ENCODE data around the gene NPC1L1. TPM values are rescaled to one million over a fixed set of nuclear protein-coding genes. Genes with fewer than 3 reads are reported as not detected.

The NPC1L1 gene
- polyA plus RNA-seq, 3 donors, result 0.04 TPM; not detected in 2

DNA sequence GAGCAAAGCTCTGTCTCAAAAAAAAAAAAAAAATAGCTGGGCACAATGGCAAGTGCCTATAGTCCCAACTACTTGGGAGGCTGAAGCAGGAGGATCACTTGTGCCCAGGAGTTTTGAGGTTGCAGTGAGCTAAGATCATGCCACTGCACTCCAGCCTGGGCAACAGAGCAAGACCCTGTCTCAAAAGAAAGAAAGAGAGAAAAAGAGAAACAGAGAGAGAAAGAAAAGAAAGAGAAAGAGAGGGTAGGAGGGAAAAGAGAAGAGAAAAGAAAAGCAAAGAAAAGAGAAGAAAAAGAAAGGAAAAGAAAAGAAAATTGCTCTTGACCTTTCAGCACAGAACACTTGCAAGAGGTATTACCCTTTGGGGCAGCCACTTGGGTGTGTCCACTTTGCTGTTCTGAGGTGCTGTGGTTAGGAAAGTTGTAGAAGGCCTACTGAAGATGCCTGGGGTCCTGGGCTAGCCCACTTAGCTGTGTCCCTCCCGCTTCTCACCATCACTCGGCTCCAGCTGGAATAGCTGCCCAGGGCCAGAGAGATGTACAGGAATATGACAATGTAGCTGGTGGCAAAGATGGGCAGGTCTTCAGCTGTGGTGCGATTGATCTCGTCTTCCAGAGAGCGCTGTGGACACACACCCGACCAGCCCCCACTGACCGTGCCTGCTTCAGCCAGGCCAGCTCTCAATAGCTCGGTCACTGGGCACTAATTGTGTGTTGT lies 5.6 kb downstream of the NPC1L1 start:
- Mint-ChIP-seq H3K9me3 (no peaks in the 10 kb centered on the region), H3K36me3 (no peaks in the 10 kb centered on the region), H3K4me3 (no peak overlapping the region), H3K4me1 (no peaks in the 10 kb centered on the region), H3K27me3 (ENCODE audit: low read depth in 3 of 3) (peaks cover 2 to 7% (median 3%) of the 10 kb centered on the region in 3 donors), H3K27ac (no peak overlapping the region)
- Histone ChIP-seq H3K9me3 (replicated peaks in 1 of 2; ENCODE audit: control insufficient read depth in 1 of 2, insufficient read depth in 1 of 2, low read length in 2 of 2) (no peaks in the 10 kb centered on the region), H3K27ac (ENCODE audit: low read depth in 1 of 2, low read length in 2 of 2) (no peak overlapping the region), H3K79me2 (ENCODE audit: insufficient read depth, low read length) (no peaks in the 10 kb centered on the region), H4K20me1 (ENCODE audit: insufficient read depth, low read length) (no peaks in the 10 kb centered on the region), H3K4me1 (ENCODE audit: control insufficient read depth in 1 of 2, insufficient read depth in 2 of 2, low read length in 2 of 2) (no peaks in the 10 kb centered on the region), H3K9ac (ENCODE audit: insufficient read depth, low read length, poor library complexity, severe bottlenecking) (no peak overlapping the region), H2AFZ (ENCODE audit: insufficient read depth, low read depth, low read length, poor library complexity, severe bottlenecking) (no peak overlapping the region), H3K27me3 (ENCODE audit: control insufficient read depth in 2 of 2, insufficient read depth in 2 of 2, low read length in 2 of 2) (no peaks in the 10 kb centered on the region), H3K4me2 (replicated peaks; ENCODE audit: extremely low read depth, low read length, poor library complexity, severe bottlenecking) (no peak overlapping the region), H3K36me3 (replicated peaks in 1 of 2; ENCODE audit: control insufficient read depth in 1 of 2, insufficient read depth in 2 of 2, low read length in 2 of 2) (no peaks in the 10 kb centered on the region), H3K4me3 (replicated peaks in 1 of 3; ENCODE audit: low read depth in 2 of 3, low read length in 3 of 3) (no peak overlapping the region)
- intact Hi-C loops (cut with micrococcal nuclease), result no loop called here
- 95% methylated on average over 8 of the region's 8 CpGs for WGBS (ENCODE audit: insufficient coverage)
- TF ChIP-seq, protein P1, sequence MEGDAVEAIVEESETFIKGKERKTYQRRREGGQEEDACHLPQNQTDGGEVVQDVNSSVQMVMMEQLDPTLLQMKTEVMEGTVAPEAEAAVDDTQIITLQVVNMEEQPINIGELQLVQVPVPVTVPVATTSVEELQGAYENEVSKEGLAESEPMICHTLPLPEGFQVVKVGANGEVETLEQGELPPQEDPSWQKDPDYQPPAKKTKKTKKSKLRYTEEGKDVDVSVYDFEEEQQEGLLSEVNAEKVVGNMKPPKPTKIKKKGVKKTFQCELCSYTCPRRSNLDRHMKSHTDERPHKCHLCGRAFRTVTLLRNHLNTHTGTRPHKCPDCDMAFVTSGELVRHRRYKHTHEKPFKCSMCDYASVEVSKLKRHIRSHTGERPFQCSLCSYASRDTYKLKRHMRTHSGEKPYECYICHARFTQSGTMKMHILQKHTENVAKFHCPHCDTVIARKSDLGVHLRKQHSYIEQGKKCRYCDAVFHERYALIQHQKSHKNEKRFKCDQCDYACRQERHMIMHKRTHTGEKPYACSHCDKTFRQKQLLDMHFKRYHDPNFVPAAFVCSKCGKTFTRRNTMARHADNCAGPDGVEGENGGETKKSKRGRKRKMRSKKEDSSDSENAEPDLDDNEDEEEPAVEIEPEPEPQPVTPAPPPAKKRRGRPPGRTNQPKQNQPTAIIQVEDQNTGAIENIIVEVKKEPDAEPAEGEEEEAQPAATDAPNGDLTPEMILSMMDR (IDR thresholded peaks at IDR 0.05), result no peak
- DNase-seq, result no peak

DNA sequence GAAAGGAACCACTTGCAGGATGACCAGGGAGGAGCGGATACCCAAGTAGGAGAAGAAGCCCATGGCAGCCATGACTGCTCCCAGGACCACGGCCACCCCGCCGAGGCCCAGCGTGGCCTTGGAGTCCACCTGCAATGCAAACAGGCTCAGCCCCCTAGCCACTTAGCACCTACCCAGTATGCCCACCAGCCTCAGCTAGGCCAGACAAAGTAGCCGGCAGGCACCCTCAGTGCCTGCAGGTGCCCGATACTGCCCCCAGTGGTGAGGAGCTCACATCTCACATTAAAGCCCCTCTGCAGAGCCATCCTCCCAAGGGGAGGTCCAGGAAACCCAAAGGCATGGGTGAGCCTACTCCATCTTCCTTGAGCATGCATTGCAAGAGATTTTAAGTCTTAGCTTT lies 6.6 kb downstream of the NPC1L1 start:
- Histone ChIP-seq H3K9me3 (replicated peaks in 1 of 2; ENCODE audit: control insufficient read depth in 1 of 2, insufficient read depth in 1 of 2, low read length in 2 of 2) (no peaks in the 10 kb centered on the region), H2AFZ (ENCODE audit: insufficient read depth, low read depth, low read length, poor library complexity, severe bottlenecking) (no peak overlapping the region), H4K20me1 (ENCODE audit: insufficient read depth, low read length) (no peaks in the 10 kb centered on the region), H3K4me1 (ENCODE audit: control insufficient read depth in 1 of 2, insufficient read depth in 2 of 2, low read length in 2 of 2) (no peaks in the 10 kb centered on the region), H3K36me3 (replicated peaks in 1 of 2; ENCODE audit: control insufficient read depth in 1 of 2, insufficient read depth in 2 of 2, low read length in 2 of 2) (no peaks in the 10 kb centered on the region), H3K27ac (ENCODE audit: low read depth in 1 of 2, low read length in 2 of 2) (no peak overlapping the region), H3K4me2 (replicated peaks; ENCODE audit: extremely low read depth, low read length, poor library complexity, severe bottlenecking) (no peak overlapping the region), H3K9ac (ENCODE audit: insufficient read depth, low read length, poor library complexity, severe bottlenecking) (no peak overlapping the region), H3K27me3 (ENCODE audit: control insufficient read depth in 2 of 2, insufficient read depth in 2 of 2, low read length in 2 of 2) (no peaks in the 10 kb centered on the region), H3K79me2 (ENCODE audit: insufficient read depth, low read length) (no peaks in the 10 kb centered on the region), H3K4me3 (replicated peaks in 1 of 3; ENCODE audit: low read depth in 2 of 3, low read length in 3 of 3) (no peak overlapping the region)
- intact Hi-C loops (cut with micrococcal nuclease), result no loop called here
- H3K27me3 Mint-ChIP-seq (ENCODE audit: low read depth in 3 of 3), result peaks cover 2 to 7% (median 6%) of the 10 kb centered on the region in 3 donors
- 70% methylated on average over 3 of the region's 7 CpGs for WGBS (ENCODE audit: insufficient coverage)
- H3K4me1 Mint-ChIP-seq, result no peaks in the 10 kb centered on the region
- H3K27ac Mint-ChIP-seq, result no peak overlapping the region
- TF ChIP-seq, protein P1 (IDR thresholded peaks at IDR 0.05), result peak; percentile 74
- no peaks in the 10 kb centered on the region for H3K36me3 Mint-ChIP-seq
- DNase-seq, result peak; percentile 15 to 33 (median 18)
- no peak overlapping the region for H3K4me3 Mint-ChIP-seq
- H3K9me3 Mint-ChIP-seq, result peaks cover 0 to 2% (median 0%) of the 10 kb centered on the region in 7 donors

Data from CD14-positive monocyte (primary cell).